OCI-M2 (cell line): ENCODE measurements around the gene FAM50A.

ENCODE experiments used
- DNase-seq: peaks from one replicate; lab custom pipeline; 2025; ENCODE audit not compliant: unreplicated experiment; lab: John Stamatoyannopoulos, UW

The FAM50A gene

GRCh38 chrX:154412468-154412867 lies 31.5 kb upstream of the FAM50A start:
- no peak for DNase-seq

- no peak for DNase-seq
Observed at GRCh38 chrX:154413142-154413541, 30.8 kb upstream of the FAM50A start.

GRCh38 chrX:154417157-154417556 lies 26.8 kb upstream of the FAM50A start:
- no peak for DNase-seq

GRCh38 chrX:154419189-154419588 lies 24.8 kb upstream of the FAM50A start:
- no peak for DNase-seq

GRCh38 chrX:154419688-154420401 lies 24.1 kb upstream of the FAM50A start:
- DNase-seq = no peak

GRCh38 chrX:154420402-154420756 lies 23.6 kb upstream of the FAM50A start:
- DNase-seq = no peak

GRCh38 chrX:154426916-154427770 lies 16.8 kb upstream of the FAM50A start:
- DNase-seq = no peak

GRCh38 chrX:154428176-154429171 lies 15.5 kb upstream of the FAM50A start, which contains the start of gene ATP6AP1:
ATP6AP1 (plus strand) TSS chrX:154428677; CDS start chrX:154428693, 16 bp downstream.
- no peak for DNase-seq

GRCh38 chrX:154429711-154430110 lies 14.2 kb upstream of the FAM50A start:
- no peak for DNase-seq

GRCh38 chrX:154430479-154430878 lies 13.5 kb upstream of the FAM50A start:
- DNase-seq = no peak

GRCh38 chrX:154430916-154431315 lies 13.0 kb upstream of the FAM50A start:
- DNase-seq = no peak

- no peak for DNase-seq
Observed at GRCh38 chrX:154431341-154431740, 12.6 kb upstream of the FAM50A start.

- no peak for DNase-seq
Observed at GRCh38 chrX:154432210-154432609, 11.7 kb upstream of the FAM50A start.

GRCh38 chrX:154433605-154434004 lies 10.3 kb upstream of the FAM50A start:
- DNase-seq = no peak

GRCh38 chrX:154434394-154435168 lies 9.4 kb upstream of the FAM50A start:
- DNase-seq = no peak

- no peak for DNase-seq
Observed at GRCh38 chrX:154435171-154435733, 8.7 kb upstream of the FAM50A start.

- DNase-seq = no peak
Observed at GRCh38 chrX:154436374-154436982, 7.5 kb upstream of the FAM50A start.

GRCh38 chrX:154436983-154437752 lies 6.8 kb upstream of the FAM50A start, which contains the start of gene GDI1:
GDI1 (plus strand) TSS chrX:154437154; CDS start chrX:154437255, 101 bp downstream.
- no peak for DNase-seq
